Measurements from ENCODE around the gene KIF18A. TPM values are rescaled to one million over a fixed set of nuclear protein-coding genes. Genes with fewer than 3 reads are reported as not detected.

Gene KIF18A
- total RNA-seq, 1 experiment from 2014 or later, result 20.8 TPM

- intact Hi-C loops (cut with micrococcal nuclease; ENCODE audit: unreplicated experiment) (no loop called here), in situ Hi-C loops (cut with HindIII; ENCODE audit: low pct_unique_long_range_greater_than_20kb, low sequenced_read_pairs) (no loop called here)
- Histone ChIP-seq H3K4me3 (ENCODE audit: low read depth in 2 of 2, low read length in 2 of 2) (no peak overlapping the region), H3K27me3 (ENCODE audit: control insufficient read depth, insufficient read depth, low read length) (no peaks in the 10 kb centered on the region), H3K27ac (ENCODE audit: low read length) (no peak overlapping the region), H3K9me3 (ENCODE audit: control insufficient read depth, insufficient read depth, low read depth, low read length) (0 out of 2 replicates have a peak, but pooled peaks cover 6% of the 10 kb centered on the region), H3K4me1 (ENCODE audit: control insufficient read depth, insufficient read depth, low read length) (no peaks in the 10 kb centered on the region), H3K36me3 (ENCODE audit: control insufficient read depth, insufficient read depth, low read length) (no peaks in the 10 kb centered on the region)
- ChIA-PET POLR2A (no interaction called here), CTCF (no interaction called here)
- ATAC-seq (no peak), DNase-seq (ENCODE audit: low read depth, low spot score) (no peak)
- BruUV-seq (replicated peaks), result no TSS peak
- no peak for TF ChIP-seq SIN3A (IDR thresholded peaks at IDR 0.05; ENCODE audit: borderline replicate concordance, insufficient read depth, low read depth, low read length)
- no peak for TF ChIP-seq TCF7L2 (IDR thresholded peaks at IDR 0.05; ENCODE audit: low read depth, low read length)
- TF ChIP-seq REST (IDR thresholded peaks at IDR 0.05; ENCODE audit: insufficient read depth in 1 of 2, low read depth in 2 of 2, low read length in 1 of 2), result no peak
- no peak for TF ChIP-seq POLR2AphosphoS5 (IDR thresholded peaks at IDR 0.05; ENCODE audit: low read depth, low read length)
- no peak for TF ChIP-seq CTCF (IDR thresholded peaks at IDR 0.05)
These were observed 111.9 kb downstream of the KIF18A start for GRCh38 chr11:27996066-27996465.

GRCh38 chr11:27995083-27995482 is 112.9 kb downstream of the KIF18A start:
- H3K4me1 ChIP-seq (ENCODE audit: control insufficient read depth, insufficient read depth, low read length), result no peaks in the 10 kb centered on the region
- H3K27ac ChIP-seq (ENCODE audit: low read length), result no peak overlapping the region
- H3K4me3 ChIP-seq (ENCODE audit: low read depth in 2 of 2, low read length in 2 of 2), result no peak overlapping the region
- CTCF ChIA-PET, result no interaction called here
- TF ChIP-seq SIN3A (IDR thresholded peaks at IDR 0.05; ENCODE audit: borderline replicate concordance, insufficient read depth, low read depth, low read length) (no peak), POLR2AphosphoS5 (IDR thresholded peaks at IDR 0.05; ENCODE audit: low read depth, low read length) (no peak), CTCF (IDR thresholded peaks at IDR 0.05) (no peak), REST (IDR thresholded peaks at IDR 0.05; ENCODE audit: insufficient read depth in 1 of 2, low read depth in 2 of 2, low read length in 1 of 2) (no peak), TCF7L2 (IDR thresholded peaks at IDR 0.05; ENCODE audit: low read depth, low read length) (no peak)
- intact Hi-C loops (cut with micrococcal nuclease; ENCODE audit: unreplicated experiment), result no loop called here
- POLR2A ChIA-PET, result no interaction called here
- H3K36me3 ChIP-seq (ENCODE audit: control insufficient read depth, insufficient read depth, low read length), result no peaks in the 10 kb centered on the region
- 0 out of 2 replicates have a peak, but pooled peaks cover 6% of the 10 kb centered on the region for H3K9me3 ChIP-seq (ENCODE audit: control insufficient read depth, insufficient read depth, low read depth, low read length)
- no peaks in the 10 kb centered on the region for H3K27me3 ChIP-seq (ENCODE audit: control insufficient read depth, insufficient read depth, low read length)
- DNase-seq (ENCODE audit: low read depth, low spot score), result no peak
- in situ Hi-C loops (cut with HindIII; ENCODE audit: low pct_unique_long_range_greater_than_20kb, low sequenced_read_pairs), result no loop called here
- no TSS peak for BruUV-seq (replicated peaks)
- ATAC-seq, result no peak

Measured in Panc1 (cell line).